ENCODE results near the gene SLBP.
A peak's percentile ranks its signal among the peaks of the same experiment; 100 is the strongest.

SLBP gene

GRCh38 chr4:1684506-1685234 is 27.4 kb downstream of the SLBP start:
- TF ChIP-seq CTCF (IDR thresholded peaks at IDR 0.05; ENCODE audit: low read depth, low read length), result no peak
- in situ Hi-C loops (cut with HindIII; ENCODE audit: low sequenced_read_pairs), result no loop called here
- H3K4me3 ChIP-seq (ENCODE audit: low read depth, low read length), result peak overlapping the region; percentile 34
- no peak for DNase-seq (ENCODE audit: low read depth, low spot score)

- peak; percentile 80 for DNase-seq (ENCODE audit: low read depth, low spot score)
- H3K4me3 ChIP-seq (ENCODE audit: low read depth, low read length), result peak within 1 kb of the TSS; percentile 50
- in situ Hi-C loops (cut with HindIII; ENCODE audit: low sequenced_read_pairs), result no loop called here
- no peak for TF ChIP-seq CTCF (IDR thresholded peaks at IDR 0.05; ENCODE audit: low read depth, low read length)
Observed at GRCh38 chr4:1683736-1684505, 28.2 kb downstream of the SLBP start, which contains the start of gene FAM53A. TSS of gene FAM53A (minus strand) at chr4:1684313. CDS start at chr4:1668741, 15,572 bp downstream.

GRCh38 chr4:1683261-1683735 is 28.8 kb downstream of the SLBP start:
- TF ChIP-seq CTCF (IDR thresholded peaks at IDR 0.05; ENCODE audit: low read depth, low read length), result no peak
- DNase-seq (ENCODE audit: low read depth, low spot score), result peak; percentile 82
- in situ Hi-C loops (cut with HindIII; ENCODE audit: low sequenced_read_pairs), result no loop called here
- H3K4me3 ChIP-seq (ENCODE audit: low read depth, low read length), result peak overlapping the region; percentile 50

GRCh38 chr4:1682860-1683259 is 29.3 kb downstream of the SLBP start:
- TF ChIP-seq CTCF (IDR thresholded peaks at IDR 0.05; ENCODE audit: low read depth, low read length), result no peak
- DNase-seq (ENCODE audit: low read depth, low spot score), result no peak
- H3K4me3 ChIP-seq (ENCODE audit: low read depth, low read length), result peak overlapping the region; percentile 50
- in situ Hi-C loops (cut with HindIII; ENCODE audit: low sequenced_read_pairs), result no loop called here

GRCh38 chr4:1678244-1678643 is 33.9 kb downstream of the SLBP start:
- TF ChIP-seq CTCF (IDR thresholded peaks at IDR 0.05; ENCODE audit: low read depth, low read length), result no peak
- H3K4me3 ChIP-seq (ENCODE audit: low read depth, low read length), result no peak overlapping the region
- DNase-seq (ENCODE audit: low read depth, low spot score), result no peak
- in situ Hi-C loops (cut with HindIII; ENCODE audit: low sequenced_read_pairs), result no loop called here

- in situ Hi-C loops (cut with HindIII; ENCODE audit: low sequenced_read_pairs), result no loop called here
- TF ChIP-seq CTCF (IDR thresholded peaks at IDR 0.05; ENCODE audit: low read depth, low read length), result no peak
- no peak overlapping the region for H3K4me3 ChIP-seq (ENCODE audit: low read depth, low read length)
- DNase-seq (ENCODE audit: low read depth, low spot score), result no peak
Observed at GRCh38 chr4:1676605-1677525, 35.3 kb downstream of the SLBP start.

Data from astrocyte of the spinal cord (primary cell).